HG02981 (cell line): Measurements from ENCODE around the gene ZNF32.

Experiments
- ATAC-seq: cut with Tn5 transposase; IDR thresholded peaks from one replicate; pipeline ENCODE4 v1.9.1; 2021; ENCODE audit warnings: mild to moderate bottlenecking, moderate library complexity; ENCODE audit not compliant: unreplicated experiment

The ZNF32 gene

GRCh38 chr10:43648398-43649184, at the start of gene ZNF32:
ZNF32 (minus strand) TSS chr10:43648881; CDS start chr10:43646133, 2,748 bp downstream.
- ATAC-seq: peak; percentile 99

- ATAC-seq: no peak
Measured at GRCh38 chr10:43698156-43698555, 49.5 kb upstream of the ZNF32 start.

- ATAC-seq: no peak
Measured at GRCh38 chr10:43696909-43697483, 48.3 kb upstream of the ZNF32 start.

GRCh38 chr10:43695730-43696129, 47.0 kb upstream of the ZNF32 start:
- ATAC-seq: no peak

GRCh38 chr10:43695321-43695720, 46.6 kb upstream of the ZNF32 start:
- no peak for ATAC-seq

GRCh38 chr10:43694526-43694925, 45.8 kb upstream of the ZNF32 start:
- no peak for ATAC-seq

GRCh38 chr10:43693602-43694001, 44.9 kb upstream of the ZNF32 start:
- ATAC-seq: no peak

GRCh38 chr10:43692051-43692825, 43.6 kb upstream of the ZNF32 start:
- ATAC-seq: no peak

- ATAC-seq: no peak
Measured at GRCh38 chr10:43691485-43691884, 42.8 kb upstream of the ZNF32 start.

GRCh38 chr10:43689955-43690771, 41.5 kb upstream of the ZNF32 start:
- ATAC-seq: peak; percentile 95

- ATAC-seq: peak; percentile 19
Measured at GRCh38 chr10:43689618-43689954, 40.9 kb upstream of the ZNF32 start.

- ATAC-seq: no peak
Measured at GRCh38 chr10:43689007-43689491, 40.4 kb upstream of the ZNF32 start.

GRCh38 chr10:43688348-43688892, 39.7 kb upstream of the ZNF32 start:
- ATAC-seq: no peak

GRCh38 chr10:43687373-43687772, 38.7 kb upstream of the ZNF32 start:
- no peak for ATAC-seq

- ATAC-seq: no peak
Measured at GRCh38 chr10:43686414-43686813, 37.7 kb upstream of the ZNF32 start.

GRCh38 chr10:43685744-43686143, 37.1 kb upstream of the ZNF32 start:
- no peak for ATAC-seq

GRCh38 chr10:43684292-43684559, 35.5 kb upstream of the ZNF32 start:
- ATAC-seq: no peak

GRCh38 chr10:43683451-43684291, 35.0 kb upstream of the ZNF32 start:
- ATAC-seq: no peak

- ATAC-seq: no peak
Measured at GRCh38 chr10:43682956-43683355, 34.3 kb upstream of the ZNF32 start.

- no peak for ATAC-seq
Measured at GRCh38 chr10:43681721-43682120, 33.0 kb upstream of the ZNF32 start.
